Kidney (tissue), 14 donors: Measurements from ENCODE around the gene HFM1. TPM values are rescaled to one million over a fixed set of nuclear protein-coding genes. Genes with fewer than 3 reads are reported as not detected.

Source experiments
- DNase-seq, 5 donors: peaks; one replicate each; pipeline ENCODE4 v3.0.0-alpha.2; 2013 to 2020
- FAIRE-seq: peaks from 2 replicates; lab custom pipeline; 2012; peaks lifted over from hg19 to GRCh38; lab: Jason Lieb, UNC
- H3K27ac ChIP-seq, 2 donors: one replicate each; pipeline ENCODE4 v1.7.0; 2013; ENCODE audit warnings: low read depth in 2 of 2, low read length in 2 of 2, inconsistent platforms in 1 of 2
- H3K27me3 ChIP-seq: one replicate; pipeline ENCODE4 v1.7.1; 2013; ENCODE audit warnings: low read length, inconsistent platforms; ENCODE audit not compliant: control insufficient read depth, insufficient read depth
- H3K36me3 ChIP-seq, 3 donors: one replicate each; pipeline versions ENCODE4 v1.7.0 to v1.7.1; 2013; ENCODE audit warnings: low read length in 3 of 3, control low read depth in 1 of 3, inconsistent platforms in 1 of 3; ENCODE audit not compliant: insufficient read depth in 3 of 3, control insufficient read depth in 2 of 3
- H3K4me1 ChIP-seq, 3 donors: one replicate each; pipeline versions ENCODE4 v1.7.0 to v1.7.1; 2013; ENCODE audit warnings: low read length in 3 of 3, inconsistent platforms in 1 of 3, low read depth in 1 of 3; ENCODE audit not compliant: control insufficient read depth in 2 of 3, insufficient read depth in 2 of 3
- H3K4me3 ChIP-seq, 3 donors: one replicate each; pipeline versions ENCODE4 v1.7.0 to v1.8.1; 2013; ENCODE audit warnings: low read length in 3 of 3, control low read depth in 1 of 3, inconsistent platforms in 1 of 3
- H3K9ac ChIP-seq, 3 donors: one replicate each; pipeline versions ENCODE4 v1.7.0 to v1.7.1; 2013; ENCODE audit warnings: low read length in 3 of 3, control low read depth in 1 of 3, inconsistent platforms in 1 of 3
- H3K9me3 ChIP-seq, 3 donors: one replicate each; pipeline versions ENCODE4 v1.7.0 to v1.7.1; 2013; ENCODE audit warnings: low read length in 3 of 3, control low read depth in 1 of 3, inconsistent platforms in 1 of 3; ENCODE audit not compliant: control insufficient read depth in 2 of 3, insufficient read depth in 1 of 3
- intact Hi-C: fragments of 100-400 bp; cut with DNase I; formaldehyde crosslinking; loops from one replicate; pipeline ENCODE4 v1.11.1; 2022
- polyA plus RNA-seq: library from polyadenylated mRNA; stranded (reverse); fragments of 350-450 nt; fragmentation: Illumina TruSeq; extraction: RNeasy Lipid Tissue Mini Kit (QIAGEN cat#74804); gene quantifications from one replicate; pipeline ENCODE4 v1.2.3, GENCODE V29; 2014; ENCODE audit warnings: low read depth, low replicate concordance; ENCODE audit not compliant: insufficient read depth
- total RNA-seq: library from RNA; stranded (reverse); fragmentation: NEBNext Ultra II Directional; extraction: Animal tissue kit (Norgen Biotek cat#: 25700); gene quantifications from one replicate; pipeline ENCODE4 v1.2.1, GENCODE V29; 2021
- TF ChIP-seq, protein P1 (sequence below): IDR thresholded peaks from 3 replicates; pipeline ENCODE4 v1.5.1; 2012; ENCODE audit warnings: mild to moderate bottlenecking, moderate library complexity, borderline replicate concordance; ENCODE audit not compliant: insufficient read depth; ENCODE audit errors: extremely low read depth
- donor health status: control.
- donor health status: control.
- donor health status: control.
- donor health status: control.
- donor health status: control.
- donor health status: DM: yes; HTN: yes; CAD: no.
- donor health status: Normal renal cell carcinoma (clear cell type).

HFM1 gene
- total and polyA plus RNA-seq, 2 donors from 2014 or later = 1.2 TPM

DNA sequence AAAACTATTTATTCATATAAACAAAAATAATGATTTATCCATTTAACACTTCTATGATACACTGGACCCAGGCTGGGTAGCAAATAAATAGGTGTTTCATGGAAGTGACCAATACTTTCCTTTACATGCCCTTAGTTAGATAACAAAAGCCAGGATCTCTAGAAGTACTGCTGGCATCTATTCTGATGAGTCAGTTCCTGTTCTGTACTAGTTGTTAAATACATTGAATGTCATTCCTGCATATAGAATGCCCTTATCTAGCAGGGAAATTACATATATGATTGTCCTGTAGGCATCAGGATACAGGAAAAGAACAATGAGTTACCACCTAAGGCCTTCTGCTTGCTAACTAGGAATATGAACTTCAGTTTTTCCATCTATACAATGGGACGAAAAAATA, 130.8 kb downstream of the HFM1 start:
- intact Hi-C loops = no loop called here
- no peak for DNase-seq
- Histone ChIP-seq H3K27me3 (no peaks in the 10 kb centered on the region), H3K4me3 (no peak overlapping the region), H3K27ac (no peak overlapping the region), H3K4me1 (no peaks in the 10 kb centered on the region), H3K9ac (no peak overlapping the region), H3K36me3 (peaks cover 0 to 3% (median 0%) of the 10 kb centered on the region in 3 donors), H3K9me3 (no peaks in the 10 kb centered on the region)
- TF ChIP-seq, protein P1, sequence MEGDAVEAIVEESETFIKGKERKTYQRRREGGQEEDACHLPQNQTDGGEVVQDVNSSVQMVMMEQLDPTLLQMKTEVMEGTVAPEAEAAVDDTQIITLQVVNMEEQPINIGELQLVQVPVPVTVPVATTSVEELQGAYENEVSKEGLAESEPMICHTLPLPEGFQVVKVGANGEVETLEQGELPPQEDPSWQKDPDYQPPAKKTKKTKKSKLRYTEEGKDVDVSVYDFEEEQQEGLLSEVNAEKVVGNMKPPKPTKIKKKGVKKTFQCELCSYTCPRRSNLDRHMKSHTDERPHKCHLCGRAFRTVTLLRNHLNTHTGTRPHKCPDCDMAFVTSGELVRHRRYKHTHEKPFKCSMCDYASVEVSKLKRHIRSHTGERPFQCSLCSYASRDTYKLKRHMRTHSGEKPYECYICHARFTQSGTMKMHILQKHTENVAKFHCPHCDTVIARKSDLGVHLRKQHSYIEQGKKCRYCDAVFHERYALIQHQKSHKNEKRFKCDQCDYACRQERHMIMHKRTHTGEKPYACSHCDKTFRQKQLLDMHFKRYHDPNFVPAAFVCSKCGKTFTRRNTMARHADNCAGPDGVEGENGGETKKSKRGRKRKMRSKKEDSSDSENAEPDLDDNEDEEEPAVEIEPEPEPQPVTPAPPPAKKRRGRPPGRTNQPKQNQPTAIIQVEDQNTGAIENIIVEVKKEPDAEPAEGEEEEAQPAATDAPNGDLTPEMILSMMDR = no peak
- no peak for FAIRE-seq

GRCh38 chr1:91261655-91262054, 143.0 kb downstream of the HFM1 start:
- Histone ChIP-seq H3K27me3 (no peaks in the 10 kb centered on the region), H3K9ac (no peak overlapping the region), H3K27ac (no peak overlapping the region), H3K36me3 (no peaks in the 10 kb centered on the region), H3K4me1 (no peaks in the 10 kb centered on the region), H3K4me3 (no peak overlapping the region), H3K9me3 (no peaks in the 10 kb centered on the region)
- FAIRE-seq (no peak), DNase-seq (no peak)
- intact Hi-C loops = no loop called here
- TF ChIP-seq, protein P1 = no peak

- Histone ChIP-seq H3K36me3 (no peaks in the 10 kb centered on the region), H3K27me3 (no peaks in the 10 kb centered on the region), H3K4me3 (no peak overlapping the region), H3K4me1 (no peaks in the 10 kb centered on the region), H3K9ac (no peak overlapping the region), H3K9me3 (no peaks in the 10 kb centered on the region), H3K27ac (no peak overlapping the region)
- TF ChIP-seq, protein P1 = no peak
- no peak for FAIRE-seq
- intact Hi-C loops = no loop called here
- no peak for DNase-seq
Observed at GRCh38 chr1:91245435-91245834, 159.2 kb downstream of the HFM1 start.

DNA sequence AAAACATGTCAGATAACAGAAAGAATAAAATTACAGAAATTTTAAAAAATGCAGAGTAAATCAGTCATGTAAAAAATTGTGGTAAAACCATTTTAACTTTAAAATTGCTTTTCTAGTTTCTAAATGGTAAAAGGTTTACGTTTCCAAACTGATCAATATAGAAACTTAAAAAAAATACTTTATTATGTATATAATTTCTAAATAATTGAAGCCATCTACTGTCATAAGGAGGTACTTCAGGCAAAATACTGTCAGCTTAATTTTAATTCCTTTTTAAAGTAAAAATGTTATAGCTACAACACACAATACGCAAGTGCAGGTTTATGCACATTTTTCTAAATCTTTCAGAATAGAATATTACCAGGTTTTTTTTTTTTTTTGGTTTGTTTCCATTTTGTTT, 159.9 kb downstream of the HFM1 start:
- Histone ChIP-seq H3K36me3 (no peaks in the 10 kb centered on the region), H3K9me3 (no peaks in the 10 kb centered on the region), H3K9ac (no peak overlapping the region), H3K27me3 (no peaks in the 10 kb centered on the region), H3K27ac (no peak overlapping the region), H3K4me1 (no peaks in the 10 kb centered on the region), H3K4me3 (no peak overlapping the region)
- TF ChIP-seq, protein P1 = no peak
- DNase-seq (no peak), FAIRE-seq (peak; percentile 19)
- intact Hi-C loops = no loop called here
